RCC 7860 (cell line): Measurements from ENCODE around the gene TNP2.

Source experiments
- DNase-seq: peaks from one replicate; pipeline ENCODE4 v3.0.0-alpha.2; 2015; ENCODE audit warnings: low spot score
- FAIRE-seq: peaks from 2 replicates; lab custom pipeline; 2012; peaks lifted over from hg19 to GRCh38; lab: Jason Lieb, UNC

TNP2 gene

DNA sequence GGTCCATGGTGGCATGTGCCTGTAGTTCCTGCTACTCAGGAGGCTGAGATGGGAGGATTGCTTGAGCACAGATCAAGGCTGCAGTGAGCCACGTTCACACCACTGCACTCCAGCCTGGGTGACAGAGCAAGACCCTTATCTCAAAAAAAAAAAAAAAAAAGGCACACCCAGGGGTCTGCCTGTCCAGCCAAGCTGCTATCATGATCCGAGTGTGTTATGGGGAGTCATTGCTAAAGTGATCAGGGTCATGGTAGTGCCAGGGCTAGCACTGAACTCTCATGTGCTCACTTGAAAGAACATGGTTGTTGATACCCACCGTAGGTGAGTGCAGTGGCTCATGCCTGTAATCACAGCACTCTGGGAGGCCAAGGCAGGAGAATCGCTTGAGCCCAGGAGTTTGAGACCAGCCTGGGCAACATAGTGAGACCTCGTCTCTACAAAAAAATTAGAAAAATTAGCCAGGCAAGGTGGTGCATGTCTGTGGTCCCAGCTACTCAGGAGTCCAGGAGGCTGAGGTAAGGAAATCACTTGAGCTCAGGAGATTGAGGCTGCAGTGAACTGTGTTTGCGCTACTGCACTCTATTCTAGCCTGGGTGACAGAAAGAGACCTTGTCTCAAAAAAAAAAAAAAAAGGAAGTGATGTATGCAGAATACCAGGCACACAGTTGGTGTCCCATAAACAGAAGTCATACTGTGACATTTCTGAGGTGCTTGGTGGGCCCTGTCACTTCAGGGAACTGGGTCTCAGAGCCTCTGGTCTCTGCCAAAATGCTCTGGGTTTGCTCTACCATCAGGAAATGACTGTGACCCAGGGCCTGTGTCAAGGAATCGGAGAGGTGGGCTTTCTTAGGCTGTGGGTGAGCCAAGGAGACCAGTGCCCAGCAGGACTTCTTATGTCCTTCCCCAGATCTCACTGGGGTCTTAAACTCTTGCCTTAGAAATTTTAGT, 9.8 kb upstream of the TNP2 start:
- DNase-seq (no peak), FAIRE-seq (no peak)

DNA sequence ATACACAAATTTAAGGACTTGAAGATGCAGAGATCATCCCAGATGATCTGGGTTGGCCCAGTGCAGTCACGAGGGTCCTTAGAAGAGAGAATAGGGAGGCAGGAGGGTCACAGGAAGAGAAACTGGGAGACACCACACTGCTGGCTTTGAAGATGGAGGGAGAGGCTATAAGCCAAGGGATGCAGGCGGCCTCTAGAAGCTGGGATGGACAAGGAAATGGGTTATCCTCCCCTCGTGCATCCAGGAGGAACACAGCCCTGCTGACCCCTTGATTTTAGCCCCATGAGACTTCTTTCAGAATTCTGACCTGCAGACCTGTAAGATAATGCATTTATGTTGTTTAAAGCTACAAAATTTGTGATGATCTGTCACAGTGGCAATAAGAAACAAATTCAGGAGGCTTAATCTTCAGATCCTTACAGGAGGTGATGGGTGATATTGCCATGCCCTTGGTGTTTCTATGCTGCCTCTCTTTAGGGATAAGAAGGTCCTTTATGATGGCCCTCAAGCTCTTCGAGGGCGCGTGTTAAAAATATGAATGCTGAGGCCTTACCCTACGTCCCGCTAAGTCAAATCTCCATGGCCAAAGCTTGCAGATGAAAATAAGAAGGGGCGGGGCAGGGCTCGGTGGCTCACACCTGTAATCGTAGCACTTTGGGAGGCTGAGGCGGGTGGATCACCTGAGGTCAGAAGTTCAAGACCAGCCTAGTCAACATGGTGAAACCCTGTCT, 8.6 kb upstream of the TNP2 start:
- no peak for DNase-seq

DNA sequence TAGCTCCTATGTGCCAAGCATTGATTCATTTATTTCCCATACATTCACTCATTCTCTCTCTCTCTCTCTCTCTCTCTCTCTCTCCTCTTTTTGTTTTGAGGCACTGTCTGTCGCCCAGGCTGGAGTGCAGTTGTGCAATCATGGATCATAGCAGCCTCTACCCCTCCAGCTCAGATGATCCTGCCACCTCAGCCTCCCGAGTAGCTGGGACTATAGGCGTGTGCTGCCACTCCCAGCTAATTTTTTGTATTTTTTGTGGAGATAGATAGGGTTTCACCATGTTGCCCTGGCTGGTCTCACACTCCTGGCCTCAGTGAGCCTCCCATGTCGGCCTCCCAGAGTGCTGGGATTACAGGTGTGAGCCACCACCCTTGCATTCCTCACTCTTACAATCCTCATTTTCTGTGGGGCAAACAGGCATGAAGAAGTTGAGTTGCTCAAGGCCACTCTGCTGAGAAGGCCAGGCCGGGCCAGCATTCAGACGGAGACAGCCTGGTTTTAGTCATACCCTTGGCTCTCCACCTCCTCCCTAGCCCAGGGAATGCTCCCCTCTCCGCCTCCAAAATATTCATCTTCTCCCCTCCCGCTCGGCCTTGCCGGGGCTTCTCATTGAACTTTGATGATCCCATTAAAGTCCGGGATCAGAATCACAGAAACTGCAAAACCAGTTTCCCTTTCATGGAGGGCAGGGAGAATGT, 7.9 kb upstream of the TNP2 start:
- no peak for DNase-seq
- FAIRE-seq: no peak

More for the DNA sequence above, 8.6 kb upstream of the TNP2 start:
- no peak for FAIRE-seq

DNA sequence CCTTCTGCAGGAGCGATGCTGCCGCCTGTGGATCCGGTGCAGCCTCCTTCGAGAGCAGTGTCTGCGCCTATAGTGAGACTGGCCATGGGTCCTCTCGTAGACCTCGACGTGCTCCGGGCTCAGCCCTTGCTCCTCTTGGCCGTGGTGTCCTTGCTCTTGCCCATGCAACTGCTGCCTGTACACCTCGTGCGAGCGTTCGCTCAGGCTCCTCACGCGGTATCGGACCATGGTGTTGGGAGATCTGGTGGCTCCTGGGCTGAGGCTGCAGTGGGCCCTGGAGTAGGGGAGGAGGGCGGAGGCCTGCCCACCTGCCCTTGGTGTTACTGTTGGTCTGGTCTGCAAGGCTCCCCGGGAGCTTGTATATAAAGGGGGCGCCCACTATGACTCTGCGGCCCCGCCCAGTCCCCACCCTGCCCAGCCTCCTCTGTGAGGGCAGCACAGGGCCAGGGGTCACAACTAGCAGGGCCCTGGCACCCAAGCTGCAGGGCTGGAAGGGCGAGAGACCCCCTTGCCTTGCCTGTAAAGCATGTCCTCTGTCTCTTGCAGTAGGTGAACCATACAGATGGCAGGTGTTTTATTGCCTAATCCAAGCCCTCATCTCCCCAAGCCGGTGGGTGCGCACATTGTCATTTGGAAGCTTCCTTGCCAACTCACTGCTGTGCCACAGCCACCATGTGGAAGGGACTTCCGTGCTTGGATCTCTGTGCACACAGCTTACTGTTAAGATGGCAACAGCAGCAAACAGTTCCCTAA, 7.2 kb upstream of the TNP2 start, which contains the start of gene PRM2:
PRM2 (minus strand) TSS at position 338 of the 753 bp plus-strand sequence; CDS start at position 228, 110 bp downstream.
- DNase-seq: no peak
- FAIRE-seq: no peak

DNA sequence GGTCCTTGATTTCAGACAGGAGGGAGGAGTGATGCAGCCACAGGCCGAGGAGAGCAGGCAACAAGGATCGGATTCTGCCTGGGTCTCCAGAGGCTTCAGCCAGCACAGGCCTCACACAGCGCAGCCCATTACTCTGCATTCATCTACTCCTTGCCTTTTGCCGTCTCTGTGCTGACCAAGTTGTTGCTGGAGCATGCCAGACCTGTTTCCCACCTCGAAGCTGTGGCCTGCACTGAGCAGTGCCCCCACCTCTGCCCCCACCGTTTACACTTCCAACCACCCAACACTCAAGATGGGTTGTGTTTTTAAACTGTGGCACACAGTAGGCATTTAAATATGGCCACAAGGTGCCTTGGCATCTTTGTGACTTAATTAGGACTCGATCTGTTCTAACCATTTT, 5.8 kb upstream of the TNP2 start:
- FAIRE-seq (no peak), DNase-seq (no peak)

DNA sequence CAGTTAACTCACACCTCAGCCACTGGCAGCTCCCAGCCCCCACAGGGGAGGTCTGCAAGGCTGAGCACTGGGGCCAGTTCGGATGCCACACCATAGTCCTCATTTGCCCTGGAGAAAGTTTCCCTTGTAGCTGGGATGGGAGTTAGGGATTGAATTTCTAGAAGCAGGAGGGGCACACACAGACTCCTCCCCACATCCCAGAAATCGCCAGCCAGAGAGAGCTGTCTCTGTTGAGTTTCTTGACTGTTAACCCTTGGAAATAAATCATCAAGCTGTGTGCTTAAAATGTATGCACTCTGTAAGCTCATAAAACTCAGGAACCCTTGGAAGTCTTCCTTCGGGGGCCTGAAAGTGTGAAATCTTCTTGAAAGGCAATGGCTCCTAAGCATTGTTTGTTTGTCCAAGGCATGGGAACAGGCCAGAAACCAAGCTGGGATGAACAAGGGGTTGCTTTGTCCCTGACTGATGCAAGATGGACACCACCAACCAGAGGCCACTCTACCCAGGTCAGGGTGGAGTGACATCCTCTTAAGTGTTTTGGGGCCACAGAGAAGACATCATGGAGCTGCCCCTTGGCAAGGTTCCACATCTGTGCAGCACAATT, 4.7 kb upstream of the TNP2 start:
- no peak for DNase-seq
- FAIRE-seq: no peak

DNA sequence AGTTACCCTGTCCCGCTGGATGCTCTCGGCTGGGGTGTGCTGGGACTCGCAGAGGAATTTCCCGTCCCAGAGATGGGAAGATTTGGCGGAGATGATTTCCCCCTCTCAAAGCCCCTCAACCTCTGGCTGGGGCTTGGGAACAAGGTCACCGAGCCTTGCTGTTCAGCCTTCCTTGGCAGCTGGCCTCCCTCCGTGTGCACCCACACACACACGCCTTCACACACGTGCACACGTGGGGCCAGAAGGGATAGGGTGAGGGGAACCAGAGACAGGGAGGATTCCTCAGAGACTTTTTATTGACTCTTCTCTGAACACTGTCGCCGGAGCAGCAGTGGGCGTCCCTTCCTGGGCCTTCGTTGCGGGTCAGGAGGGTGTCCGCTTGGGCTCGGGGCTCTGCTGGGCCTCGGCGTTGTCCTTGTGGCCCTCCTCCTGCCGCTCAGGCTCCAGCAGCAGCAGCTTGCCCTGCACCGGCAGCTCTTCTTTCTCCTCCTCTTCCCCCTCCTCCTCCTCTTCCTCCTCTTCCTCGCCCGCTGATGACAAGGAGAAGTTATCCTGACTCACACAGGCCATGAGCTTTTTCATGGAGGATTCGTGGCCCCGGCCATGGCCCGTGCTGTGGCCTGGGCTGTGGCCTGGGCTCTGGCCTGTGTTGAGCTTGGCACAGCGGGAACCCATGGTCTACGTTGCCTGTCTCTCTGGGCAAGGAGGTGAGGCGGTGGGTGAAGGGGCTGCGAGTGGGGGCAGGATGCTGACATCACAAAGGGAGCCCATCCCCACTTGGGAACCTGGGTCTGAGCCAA, 4.0 kb upstream of the TNP2 start, which contains the start of gene PRM3:
PRM3 (minus strand) TSS at position 709 of the 800 bp plus-strand sequence; CDS start at position 675, 34 bp downstream.
- FAIRE-seq (no peak), DNase-seq (no peak)

DNA sequence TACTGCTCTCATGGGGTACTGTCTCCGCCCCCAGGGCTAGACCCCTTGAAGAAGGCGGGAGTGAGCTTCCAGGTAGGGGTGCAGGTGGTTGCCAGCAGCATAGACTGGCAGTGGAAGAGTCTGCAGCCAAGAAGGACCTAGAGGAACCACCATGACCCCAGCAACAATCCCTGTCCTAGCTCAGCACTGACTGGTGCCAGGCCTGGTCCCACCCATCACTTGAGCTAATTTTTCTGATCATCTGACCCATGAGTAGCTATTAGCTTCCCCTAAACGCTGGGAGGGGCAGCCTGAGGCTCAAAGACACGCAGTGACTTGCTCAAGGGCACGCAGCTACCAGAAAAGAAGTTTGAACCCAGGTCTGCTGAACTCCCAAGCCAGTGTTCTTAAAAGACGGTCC, 3.4 kb upstream of the TNP2 start:
- no peak for FAIRE-seq
- no peak for DNase-seq

DNA sequence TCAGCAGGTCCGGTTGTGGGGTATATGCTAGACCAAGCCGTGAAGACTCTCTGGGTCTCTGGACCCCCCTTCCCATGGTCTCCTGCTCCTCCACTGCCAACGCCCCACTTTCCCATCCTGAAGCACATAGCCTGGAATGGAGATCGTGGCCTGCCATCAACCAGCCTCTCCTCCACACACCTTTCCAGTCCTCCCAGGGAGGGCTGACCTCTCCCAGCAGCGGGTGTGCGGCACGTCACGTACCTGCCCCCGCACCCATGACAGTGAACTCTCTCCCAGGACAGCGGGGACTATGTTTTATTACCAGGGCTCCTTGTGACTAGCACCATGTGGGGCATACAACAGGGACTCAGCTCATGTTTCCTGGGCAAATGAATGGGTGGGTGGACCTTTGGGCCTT, 2.5 kb upstream of the TNP2 start:
- FAIRE-seq: no peak
- DNase-seq: no peak

DNA sequence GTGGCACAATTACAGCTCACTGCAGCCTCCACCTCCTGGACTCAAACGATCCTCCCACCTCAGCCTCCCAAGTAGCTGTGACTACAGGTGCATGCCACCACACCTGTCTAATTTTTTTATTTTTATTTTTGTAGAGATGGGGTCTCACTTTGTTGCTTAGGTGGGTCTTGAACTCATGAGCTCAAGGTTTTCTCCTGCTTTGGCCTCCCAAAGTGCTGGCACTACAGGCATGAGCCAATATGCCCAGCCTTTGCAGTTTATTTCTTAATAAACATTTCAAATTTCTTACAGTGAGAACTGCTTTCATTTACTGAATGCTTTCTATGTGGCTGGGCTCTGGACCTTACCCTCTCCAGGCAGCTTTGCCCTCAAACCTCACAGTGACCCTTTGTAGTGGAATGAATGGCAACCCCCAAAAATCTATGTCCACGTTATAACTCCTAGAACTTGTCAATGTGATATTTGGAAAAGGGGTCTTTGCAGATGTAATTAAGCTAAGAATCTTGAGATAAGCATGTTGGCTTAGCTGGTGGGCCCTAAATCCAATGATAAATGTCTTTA, 1.6 kb upstream of the TNP2 start:
- FAIRE-seq (no peak), DNase-seq (no peak)

DNA sequence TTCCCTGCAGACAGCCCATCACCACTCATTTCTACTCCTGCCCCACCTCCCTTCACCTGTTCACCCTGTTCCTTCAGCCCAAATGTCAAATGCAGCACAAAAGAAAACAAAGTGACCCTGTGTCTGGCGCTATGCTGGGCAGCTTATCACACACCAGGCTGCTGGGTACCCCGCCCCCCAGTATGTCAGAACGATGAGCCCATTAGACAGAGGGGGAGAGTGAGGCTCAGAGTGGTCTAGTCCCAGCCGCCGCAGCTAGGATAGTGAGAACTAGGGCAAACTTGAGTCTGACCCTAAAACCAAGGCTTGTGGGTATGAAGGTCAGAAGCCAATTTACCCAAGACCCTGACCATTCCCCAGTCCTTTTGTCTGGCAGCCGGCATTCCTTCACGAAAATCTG, 4.0 kb downstream of the TNP2 start:
- DNase-seq (no peak), FAIRE-seq (no peak)

DNA sequence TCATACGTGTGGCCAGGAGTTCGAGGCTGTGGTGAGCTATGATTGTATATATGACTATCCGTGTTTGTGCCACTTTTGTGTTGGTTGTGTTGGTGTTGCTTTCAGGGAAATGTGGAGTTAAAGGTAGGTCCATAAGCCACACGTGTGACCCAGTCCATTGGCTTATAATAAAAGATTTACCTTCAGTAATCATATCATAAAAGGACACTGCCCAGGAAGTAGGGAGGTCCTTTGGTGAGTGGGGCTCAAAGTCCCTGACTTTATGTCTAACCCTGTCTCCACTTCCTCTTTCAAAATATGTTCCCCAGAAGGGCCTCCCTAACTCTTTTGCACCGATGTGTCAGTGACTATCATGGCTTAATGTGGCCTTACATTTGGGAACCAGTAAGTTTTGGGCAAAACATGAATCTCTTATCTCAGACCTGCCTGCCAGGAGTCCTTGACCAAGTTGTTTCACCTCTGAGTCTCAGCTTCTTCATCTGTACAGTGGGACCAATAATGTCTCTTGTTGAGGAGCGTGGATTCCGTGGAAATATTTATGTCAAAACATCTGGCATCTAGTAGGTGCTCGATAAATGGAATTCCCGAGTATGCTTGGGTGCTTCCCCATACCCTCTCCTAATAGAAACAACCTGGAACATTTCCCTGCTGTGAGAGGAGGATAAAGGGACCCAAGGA, 4.8 kb downstream of the TNP2 start:
- DNase-seq: no peak

DNA sequence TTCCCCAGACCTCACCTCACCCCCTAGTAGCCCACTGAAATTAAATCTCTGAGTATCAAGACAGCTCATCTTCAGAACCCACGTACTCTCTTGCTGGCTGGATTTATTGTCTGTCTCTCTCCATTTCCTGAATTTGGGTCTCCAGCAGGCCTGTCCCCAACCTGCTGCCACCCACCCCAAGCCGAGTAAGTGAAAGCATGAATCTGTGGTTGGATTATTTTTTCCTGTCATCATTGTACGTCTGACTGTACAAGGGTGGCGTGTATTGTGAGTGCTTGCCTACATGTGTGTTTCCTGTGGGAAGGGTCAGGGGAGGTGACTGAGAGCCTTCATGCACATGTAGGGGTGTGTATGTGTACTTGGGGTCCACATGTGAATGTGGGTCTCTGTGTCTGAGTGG, 5.4 kb downstream of the TNP2 start:
- DNase-seq (no peak), FAIRE-seq (no peak)

More for the DNA sequence above, 4.8 kb downstream of the TNP2 start:
- no peak for FAIRE-seq

DNA sequence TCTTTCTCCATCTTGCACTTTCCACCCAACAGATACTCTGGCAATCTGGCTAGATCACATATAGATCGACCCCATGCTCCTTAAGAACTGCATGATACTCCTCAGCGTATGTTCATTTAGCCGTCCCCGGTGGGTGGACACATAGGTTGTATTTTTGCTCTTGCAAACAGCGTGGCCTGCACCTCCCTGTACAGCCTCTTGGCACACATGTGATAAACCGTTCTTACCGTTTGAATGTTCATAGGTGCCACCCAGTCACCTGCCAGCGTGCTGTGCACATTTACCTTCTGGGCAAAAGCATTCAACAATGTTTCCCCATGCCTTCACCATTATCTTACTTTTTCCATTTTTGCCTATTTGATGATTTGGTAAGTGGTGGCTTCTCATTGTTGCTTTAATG, 6.2 kb downstream of the TNP2 start:
- FAIRE-seq (no peak), DNase-seq (no peak)

DNA sequence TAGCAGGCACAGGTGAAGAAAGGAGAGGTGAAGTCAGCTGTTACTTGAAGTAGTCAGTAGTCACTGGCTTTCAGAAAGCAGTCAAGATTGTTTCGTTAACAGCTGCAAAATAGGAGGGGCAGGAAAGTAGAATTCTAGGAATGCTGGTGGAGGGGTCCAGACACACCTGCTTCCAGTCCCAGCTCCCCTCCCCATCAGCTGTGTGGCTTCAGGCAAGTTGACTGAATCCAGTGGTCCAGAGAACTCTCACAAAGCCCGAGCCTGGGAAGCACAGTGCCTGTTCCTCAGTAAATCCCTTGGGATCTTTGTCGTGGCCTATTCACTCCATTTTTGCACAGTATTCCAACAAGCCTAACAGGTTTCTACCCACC, 8.5 kb downstream of the TNP2 start:
- FAIRE-seq (no peak), DNase-seq (no peak)

DNA sequence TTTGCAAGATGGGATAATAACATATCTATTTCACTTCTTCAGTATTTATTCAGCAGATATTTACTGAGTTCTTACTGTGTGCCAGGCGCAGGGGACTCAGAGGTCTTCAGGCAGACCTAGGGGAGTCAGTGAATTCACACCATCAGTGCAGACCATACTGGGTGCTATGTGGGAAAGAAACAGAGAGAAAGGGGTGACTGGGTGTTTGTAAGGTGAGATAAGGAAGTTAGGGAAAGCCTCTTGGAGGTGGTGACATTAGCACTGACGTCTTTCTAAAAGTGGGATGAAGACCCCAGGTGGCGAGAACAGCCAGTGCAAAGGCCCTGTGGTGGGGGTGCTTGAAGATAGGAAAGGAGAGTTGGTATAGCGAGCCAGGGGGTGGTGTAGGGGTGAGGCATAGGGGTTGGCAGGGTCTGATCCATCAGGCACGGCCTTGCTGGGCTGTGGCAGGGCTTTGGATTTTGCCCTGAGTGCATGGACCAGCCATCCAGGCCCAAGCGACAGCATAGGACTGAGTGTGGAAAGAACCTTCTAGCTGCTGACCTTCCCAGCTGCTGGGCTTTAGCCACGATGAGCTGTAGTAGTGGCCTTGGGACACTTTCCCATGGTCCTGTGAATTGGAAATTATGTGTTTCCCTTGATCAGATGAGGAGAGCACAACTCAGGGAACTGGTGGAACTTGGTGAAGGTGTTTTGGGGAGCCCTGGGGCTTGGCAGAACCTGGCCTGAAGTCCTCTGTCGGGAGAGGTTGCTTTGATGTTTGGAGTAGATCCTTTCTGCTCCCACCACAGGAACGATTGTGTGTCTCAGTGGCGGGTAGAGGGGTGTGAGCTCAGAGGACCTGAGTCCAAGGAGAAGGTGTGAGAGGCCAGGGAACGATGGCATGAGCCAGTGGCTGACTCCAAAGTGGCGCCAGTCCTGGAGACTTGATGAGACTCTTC, 9.2 kb downstream of the TNP2 start:
- FAIRE-seq: no peak

More for the DNA sequence above, 9.2 kb downstream of the TNP2 start:
- DNase-seq: no peak
